GM19240 (cell line): ENCODE measurements around the gene SH3RF1.

Experiments used
- DNase-seq: peaks from one replicate; pipeline ENCODE4 v3.0.0; 2011; ENCODE audit warnings: low spot score; ENCODE audit not compliant: insufficient read length

The SH3RF1 gene

DNA sequence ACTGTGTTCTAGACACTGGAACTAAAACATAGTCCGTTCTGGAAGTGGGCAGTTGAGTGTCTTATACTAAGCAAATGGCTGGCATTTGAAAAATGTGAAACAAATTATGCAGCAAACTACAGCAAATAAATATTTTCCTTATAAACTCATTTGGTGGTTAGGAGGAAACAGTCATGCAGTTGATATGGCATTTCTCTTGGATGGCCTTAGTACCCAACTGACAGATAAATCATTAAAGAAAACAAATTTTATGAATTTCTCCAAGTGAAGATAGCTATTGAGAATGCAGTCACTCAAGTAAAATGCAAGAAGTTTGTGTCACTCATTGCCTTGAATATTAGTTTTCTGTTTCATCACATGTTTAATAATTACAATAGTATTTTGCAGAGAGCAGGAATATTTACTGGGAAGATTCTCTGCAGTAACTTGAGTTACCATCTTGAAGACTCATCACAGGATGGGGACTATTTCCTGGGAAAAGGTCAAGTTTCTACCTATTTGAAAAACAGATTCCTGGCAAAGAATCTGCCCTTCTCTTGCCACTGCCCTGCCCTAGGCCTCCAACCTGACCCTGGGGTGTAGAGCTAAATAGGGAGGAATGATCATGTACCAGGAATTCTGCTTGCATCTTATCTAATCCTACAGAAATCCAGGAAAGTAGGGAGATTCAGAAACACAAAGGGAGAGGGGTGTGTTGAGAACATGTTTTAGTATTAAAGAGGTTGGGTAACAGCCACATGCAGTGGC lies 105.9 kb downstream of the SH3RF1 start:
- no peak for DNase-seq

DNA sequence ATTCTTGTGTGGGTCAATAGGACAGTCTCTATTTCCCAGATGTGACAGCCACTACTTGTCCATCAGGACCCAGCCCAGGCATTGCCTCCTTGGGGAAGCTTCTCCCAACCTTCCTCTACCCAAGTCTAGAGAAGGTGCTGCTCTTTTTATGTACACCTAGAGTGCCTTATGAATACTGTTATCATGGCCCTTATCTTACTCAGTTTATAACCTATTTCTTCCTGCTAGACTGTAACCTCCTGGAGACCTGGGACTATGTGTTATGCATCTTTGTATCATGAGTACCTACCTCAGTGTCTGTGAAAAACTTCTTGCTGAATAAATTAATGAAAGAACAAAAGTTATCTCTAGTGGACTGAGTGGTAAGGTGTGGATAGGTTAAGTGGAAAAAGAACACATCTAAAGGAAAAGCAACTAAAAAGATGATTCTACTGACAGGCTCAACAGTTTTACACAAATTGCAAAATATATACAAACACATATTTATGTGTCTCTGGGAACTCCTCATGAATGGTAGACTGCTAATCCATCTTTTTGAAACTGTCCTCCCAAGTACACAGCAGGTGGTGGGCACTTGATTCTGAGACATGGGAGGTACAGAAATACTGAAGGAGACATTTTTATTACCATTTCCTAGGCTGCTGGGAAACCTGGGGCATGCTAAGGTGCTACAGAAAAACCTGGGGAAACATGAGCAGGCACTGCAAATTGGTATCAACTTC lies 106.6 kb downstream of the SH3RF1 start:
- DNase-seq, result no peak

GRCh38 chr4:169163495-169163894 lies 107.3 kb downstream of the SH3RF1 start:
- DNase-seq, result no peak

DNA sequence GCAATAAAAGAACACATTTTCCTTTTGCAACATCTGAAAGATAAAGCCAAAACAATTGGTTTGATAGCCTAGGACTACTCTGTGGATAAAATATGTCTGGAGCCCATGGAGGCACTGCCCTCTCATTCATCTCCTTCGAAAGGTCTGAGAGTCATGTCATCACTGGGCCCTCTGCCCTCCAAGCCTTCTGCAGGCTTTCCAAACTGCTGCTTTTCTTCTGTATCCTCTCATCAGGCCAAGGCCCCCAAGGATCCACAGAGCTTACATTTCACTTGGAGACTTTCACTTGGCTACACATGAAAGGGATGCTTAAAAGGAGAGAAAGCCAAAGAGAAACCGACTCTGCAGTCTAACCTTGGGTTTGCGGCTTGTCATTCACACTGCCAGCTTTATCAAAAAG lies 109.9 kb downstream of the SH3RF1 start:
- DNase-seq, result no peak

- DNase-seq, result no peak
These were observed 111.1 kb downstream of the SH3RF1 start for GRCh38 chr4:169159624-169160171.

DNA sequence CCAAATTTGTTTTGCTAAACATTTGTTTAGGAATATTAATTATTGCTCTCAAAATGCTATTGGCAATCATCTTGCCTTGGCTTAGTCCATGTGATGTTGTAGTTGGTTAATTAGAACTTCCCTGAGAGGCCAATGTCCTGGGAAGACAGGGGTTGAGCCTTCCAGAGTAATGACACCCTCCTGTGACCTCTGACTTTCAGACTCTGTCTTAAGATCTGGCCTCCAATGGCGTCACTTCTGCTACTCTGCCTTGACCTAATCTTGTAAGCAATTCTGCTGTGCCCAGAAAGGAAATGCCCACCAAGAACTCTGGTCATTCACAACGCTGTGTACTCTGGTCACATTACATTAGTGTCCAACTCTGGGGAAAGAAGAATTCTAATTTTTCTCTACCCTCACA lies 111.9 kb downstream of the SH3RF1 start:
- no peak for DNase-seq

DNA sequence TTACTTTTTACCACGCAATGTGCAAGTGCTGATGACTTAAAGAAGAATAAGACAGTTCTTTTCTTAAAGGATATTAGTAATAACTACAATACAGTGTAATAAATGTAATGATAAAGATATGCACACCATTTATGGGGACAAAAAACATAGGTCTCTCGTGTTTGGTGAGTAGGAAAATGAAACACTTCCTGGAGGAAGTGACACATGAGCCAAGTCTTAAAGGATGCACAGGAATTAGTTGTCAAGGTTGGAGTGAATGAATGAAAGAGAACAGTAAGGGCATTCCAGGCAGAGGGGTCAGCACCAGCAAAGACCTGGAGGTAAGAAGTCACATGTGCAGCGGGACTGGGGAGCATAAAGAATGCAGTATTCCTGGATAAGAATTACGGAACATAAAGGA lies 112.7 kb downstream of the SH3RF1 start:
- DNase-seq, result no peak

DNA sequence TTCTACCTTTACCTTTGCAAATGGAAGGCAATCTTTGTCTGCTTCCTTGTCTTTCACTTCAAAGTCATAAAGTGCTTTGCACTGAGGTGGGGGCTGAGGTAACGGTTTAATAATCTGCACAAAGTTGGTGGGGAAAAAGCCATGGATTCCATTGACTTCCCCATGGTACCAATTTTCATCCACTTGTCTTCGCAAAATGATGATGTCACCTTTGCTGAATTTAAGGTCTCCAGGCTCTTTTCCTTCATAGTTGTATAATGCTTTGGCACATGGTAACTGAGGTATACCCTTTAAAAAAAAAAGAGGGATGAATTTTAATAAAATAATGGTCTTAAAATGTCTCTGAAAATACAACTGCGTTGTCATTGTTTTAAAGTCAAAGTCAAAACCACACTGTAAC lies 114.4 kb downstream of the SH3RF1 start:
- no peak for DNase-seq

- no peak for DNase-seq
These were observed 116.6 kb downstream of the SH3RF1 start for GRCh38 chr4:169154121-169154520.

- no peak for DNase-seq
These were observed 117.2 kb downstream of the SH3RF1 start for GRCh38 chr4:169153481-169154087.

DNA sequence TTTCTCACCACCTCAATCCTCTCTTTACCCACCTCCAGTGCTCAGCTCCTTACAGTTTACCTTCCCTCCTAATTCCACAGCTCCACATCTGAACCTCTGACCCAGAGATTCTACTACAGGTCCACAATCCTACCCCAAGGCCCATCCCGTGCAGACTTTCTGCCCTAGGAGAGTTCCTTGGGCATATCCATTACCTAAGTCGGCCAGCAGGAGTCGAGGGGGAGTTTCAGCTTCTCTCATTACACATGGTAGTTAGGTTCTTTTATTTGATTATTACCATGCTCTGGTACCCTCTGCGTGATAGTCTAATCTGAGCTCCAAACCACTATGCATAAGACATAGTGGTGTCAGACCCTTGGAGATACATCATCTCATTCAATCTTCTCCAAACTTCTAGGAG lies 117.9 kb downstream of the SH3RF1 start:
- no peak for DNase-seq

DNA sequence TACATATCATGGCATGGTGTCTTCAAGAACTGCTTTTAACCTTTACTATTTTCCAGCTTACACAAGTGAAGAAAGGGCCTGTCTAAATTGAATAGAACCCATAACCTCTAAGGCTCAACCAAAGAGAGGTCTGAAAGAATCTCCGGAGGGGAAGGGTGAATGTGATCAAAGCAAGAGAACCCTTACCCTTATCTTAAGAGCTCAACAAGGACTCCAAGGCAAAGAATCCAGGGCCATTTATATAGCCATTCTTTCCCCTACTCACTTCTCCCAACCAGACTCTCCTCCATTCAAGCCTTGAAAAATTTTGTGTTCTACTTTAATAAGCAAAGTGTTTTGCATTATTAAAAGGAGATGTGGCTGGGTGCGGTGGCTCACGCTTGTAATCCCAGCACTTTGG lies 118.7 kb downstream of the SH3RF1 start:
- no peak for DNase-seq

DNA sequence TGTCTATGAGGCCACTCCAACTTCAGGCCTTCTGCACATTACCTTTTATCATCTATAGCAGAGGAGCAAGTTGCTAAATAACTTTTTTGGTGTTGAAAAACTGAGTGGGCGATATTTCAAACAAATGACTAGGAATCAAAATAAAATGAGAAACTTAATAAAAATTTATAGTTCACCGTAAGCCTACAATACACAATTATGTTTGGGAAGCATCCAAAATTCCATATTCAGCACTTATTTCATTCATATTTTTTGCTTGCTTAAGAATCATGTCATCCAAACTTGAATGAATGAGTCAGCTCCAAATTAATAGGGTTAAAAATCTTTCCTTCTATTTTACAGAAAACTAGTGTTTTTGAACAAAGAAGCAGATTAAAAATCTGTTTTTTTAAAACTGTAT lies 119.1 kb downstream of the SH3RF1 start:
- DNase-seq, result no peak

DNA sequence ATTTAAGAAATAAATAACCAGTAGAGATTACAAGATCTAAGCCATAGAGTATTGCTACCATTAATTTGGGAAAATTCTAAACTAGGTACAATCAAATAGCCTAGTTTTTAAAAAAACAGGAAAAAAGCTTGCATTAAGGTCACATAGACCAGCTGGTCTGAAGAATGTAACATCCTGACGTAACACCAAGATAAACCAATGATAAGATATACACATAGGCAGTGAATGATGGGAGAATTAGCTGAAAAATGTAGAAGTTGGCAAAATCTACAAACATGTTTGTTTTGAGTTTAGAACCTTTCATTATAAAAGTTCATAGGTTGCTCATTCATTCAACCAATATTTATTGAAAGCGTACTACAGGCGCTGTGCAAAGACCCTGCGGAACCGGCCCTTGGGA lies 120.0 kb downstream of the SH3RF1 start:
- DNase-seq, result no peak

- no peak for DNase-seq
These were observed 121.9 kb downstream of the SH3RF1 start for GRCh38 chr4:169148885-169149284.

DNA sequence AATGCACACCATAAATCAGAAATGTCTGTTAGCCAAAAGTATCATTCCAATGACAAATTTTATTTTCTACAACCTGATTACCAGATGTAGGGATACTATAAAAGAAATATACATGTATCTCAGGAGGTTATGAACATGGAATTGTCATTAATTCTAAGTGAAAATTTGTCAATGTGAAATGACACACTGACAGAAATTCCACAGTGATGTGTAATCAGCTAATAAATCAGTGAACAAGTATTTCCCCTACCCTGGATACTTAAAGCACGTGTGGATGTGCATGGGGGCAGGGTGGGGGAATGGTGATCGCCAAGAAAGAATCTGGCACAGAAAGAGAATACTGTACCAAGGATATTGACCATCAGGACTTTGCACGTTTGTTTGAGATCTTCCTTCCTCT lies 123.6 kb downstream of the SH3RF1 start:
- no peak for DNase-seq

- DNase-seq, result no peak
These were observed 126.6 kb downstream of the SH3RF1 start for GRCh38 chr4:169144061-169144600.

GRCh38 chr4:169143335-169143734 lies 127.4 kb downstream of the SH3RF1 start:
- DNase-seq, result no peak

DNA sequence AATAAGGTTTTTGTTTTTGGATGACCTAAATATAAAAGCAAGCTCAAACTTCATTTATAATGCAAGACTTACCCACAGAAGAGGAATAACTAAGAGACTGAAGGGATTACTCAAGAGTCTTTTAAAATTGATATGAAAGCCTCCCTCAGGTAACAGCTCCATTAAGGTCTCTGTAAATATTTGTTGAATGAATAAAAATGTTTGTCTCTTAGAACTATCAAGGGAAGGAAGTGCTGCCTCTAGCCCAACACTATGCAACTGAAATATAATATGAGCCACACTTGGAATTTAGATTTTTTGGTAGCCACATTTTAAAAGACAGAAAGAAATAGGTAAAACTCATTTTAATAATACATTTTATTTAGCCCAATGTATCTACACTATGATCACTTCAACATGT lies 127.8 kb downstream of the SH3RF1 start:
- DNase-seq, result no peak

DNA sequence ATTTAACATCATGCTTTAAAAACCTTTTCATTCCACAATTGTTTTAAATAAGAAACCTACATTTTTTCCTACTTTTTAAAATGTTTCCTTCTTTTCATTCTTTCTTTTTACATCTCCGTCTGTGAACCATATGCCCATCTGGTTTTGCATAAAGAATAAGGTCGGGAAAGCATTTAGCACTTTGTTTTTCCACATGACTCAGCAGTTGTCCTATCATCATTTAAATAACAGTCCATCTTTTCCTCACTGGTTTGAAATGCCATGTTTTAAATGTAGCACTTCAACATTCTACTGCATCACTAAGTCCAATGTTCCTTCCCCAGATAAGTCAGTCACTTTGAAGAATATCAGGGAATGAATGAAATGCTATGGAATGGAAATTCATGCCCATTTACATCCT lies 128.4 kb downstream of the SH3RF1 start:
- DNase-seq, result no peak

GRCh38 chr4:169139021-169139420 lies 131.7 kb downstream of the SH3RF1 start:
- DNase-seq, result no peak

- no peak for DNase-seq
These were observed 133.2 kb downstream of the SH3RF1 start for GRCh38 chr4:169137558-169137920.
